Kidney tubule cell (primary cell): ENCODE data around the gene TOR4A.

ENCODE experiments used
- DNase-seq: peaks from one replicate; pipeline ENCODE4 v3.0.0-alpha.2; 2018; ENCODE audit warnings: low spot score

The TOR4A gene

DNA sequence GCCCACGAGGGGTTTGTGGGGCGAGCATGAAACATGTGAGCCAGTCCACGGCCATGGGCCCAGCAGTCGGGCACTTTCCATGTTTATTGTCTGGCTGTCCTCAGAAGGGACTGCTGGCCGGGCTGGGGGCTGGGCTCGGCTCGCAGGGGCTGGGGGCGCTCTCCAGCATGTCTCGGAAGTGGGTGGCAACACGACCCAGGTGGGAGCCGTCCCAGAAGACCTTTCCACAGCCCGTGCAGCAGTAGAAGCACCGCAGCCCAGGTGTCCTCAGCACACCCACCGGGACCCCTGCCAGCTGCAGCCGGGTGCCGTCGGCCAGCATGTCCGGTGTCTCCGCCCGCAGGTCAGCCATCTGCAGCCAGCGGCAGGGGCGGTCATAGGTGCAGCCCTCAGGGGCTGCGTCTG, 29.3 kb downstream of the TOR4A start:
- no peak for DNase-seq

DNA sequence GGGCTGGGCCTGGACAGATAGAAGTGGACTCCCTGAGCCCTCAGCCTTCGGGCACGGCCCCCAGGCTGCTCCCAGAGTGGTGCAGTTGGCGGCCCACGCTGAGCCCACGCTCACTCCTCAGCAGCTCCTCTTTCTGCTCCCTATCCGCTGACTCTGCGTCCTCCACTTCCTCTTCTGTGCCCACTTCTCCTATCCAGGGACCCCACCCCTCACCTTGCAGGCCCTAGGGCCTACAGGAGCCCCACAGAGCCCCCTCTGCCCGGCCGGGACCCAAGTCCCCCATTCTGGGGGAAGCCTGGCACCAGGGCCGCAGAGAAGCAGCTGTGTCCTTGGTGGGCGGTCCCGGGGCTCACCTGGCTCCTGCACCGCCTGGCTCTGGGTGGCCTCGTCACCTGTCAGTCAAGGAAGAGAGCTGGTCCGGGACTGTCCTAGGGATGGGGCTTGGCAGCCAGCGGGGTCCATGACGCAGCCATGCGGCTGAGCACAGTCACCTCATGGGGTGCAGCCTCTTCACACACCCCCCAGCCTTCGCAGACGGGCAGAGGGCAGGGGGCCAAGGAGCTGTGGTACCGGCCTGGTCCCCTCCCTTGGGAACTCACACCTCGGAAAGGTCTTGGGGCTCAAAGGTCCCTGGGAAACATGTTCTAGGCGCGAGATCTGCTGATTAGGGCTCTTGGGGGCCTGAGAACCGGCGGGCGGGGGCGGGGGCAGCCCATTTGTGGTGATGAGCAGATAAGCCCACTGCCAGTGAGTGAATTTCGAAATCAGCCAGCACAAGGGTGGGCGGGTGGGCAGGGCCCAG, 29.9 kb downstream of the TOR4A start:
- DNase-seq, result no peak

DNA sequence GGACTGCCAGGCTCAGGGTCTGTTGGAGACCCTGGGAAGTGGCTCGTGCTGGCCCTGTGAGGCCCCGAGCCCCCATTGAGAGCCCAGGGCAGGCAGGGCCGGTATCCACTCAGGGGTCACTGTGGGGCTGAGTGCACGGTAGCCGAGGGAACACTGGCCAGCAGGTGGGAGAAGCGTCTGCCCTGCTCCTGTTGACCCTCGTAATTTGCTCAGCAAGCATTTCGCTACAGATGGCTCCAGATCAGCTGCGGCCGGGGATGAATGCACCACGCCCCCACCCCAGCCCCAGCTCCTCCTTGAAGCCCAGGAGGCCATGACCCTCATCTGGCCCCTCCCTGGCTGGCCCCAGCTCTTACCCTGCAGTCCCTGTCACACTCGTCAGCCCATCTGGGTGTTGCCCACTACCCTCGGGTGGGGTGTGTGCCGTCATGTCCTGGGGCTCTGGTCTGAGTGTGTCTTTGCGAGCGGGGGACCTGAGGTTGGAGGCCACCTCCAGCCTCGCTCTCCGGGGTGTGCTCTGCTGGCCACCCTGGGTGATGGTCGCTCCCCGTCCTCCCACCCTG, 30.6 kb downstream of the TOR4A start:
- DNase-seq, result no peak

DNA sequence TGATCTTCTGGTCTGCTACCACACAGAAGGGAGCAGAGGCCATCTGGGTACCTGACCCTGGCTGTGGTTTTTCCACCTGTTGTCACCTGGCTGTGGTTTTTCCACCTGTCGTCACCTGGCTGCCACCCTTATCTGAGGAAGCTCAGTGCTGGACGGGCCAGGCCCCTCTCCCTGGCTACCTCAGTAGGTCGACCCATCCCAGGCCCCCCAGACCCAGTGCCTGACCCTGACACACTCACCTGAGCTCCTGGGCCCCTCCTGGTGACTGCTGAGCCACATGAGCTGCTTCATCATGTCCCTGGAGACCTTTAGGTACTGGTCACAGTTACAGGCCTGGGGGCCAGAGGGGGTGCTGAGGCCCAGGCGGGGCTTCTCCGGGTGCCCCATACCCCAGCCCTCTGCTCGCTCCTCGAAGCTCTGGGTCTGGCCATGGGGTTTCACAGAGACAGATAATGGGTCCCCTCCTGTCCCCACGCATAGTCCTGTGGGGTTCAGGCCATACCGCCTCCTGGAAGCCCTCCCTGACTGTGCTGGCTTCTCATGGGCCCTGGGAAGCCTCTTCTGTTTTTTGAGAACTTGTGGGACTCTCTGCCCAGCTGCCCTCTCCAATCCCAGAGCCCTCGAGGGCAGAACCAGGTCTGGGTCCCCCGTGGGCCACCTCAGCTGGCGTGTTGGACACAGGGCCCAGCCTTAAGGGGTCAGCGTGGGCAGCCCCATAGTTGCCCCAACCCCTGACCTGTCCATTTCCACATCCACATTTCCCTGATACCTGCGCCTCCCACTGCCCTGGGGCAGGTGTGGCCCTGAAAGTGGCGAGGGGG, 32.1 kb downstream of the TOR4A start:
- DNase-seq, result no peak

DNA sequence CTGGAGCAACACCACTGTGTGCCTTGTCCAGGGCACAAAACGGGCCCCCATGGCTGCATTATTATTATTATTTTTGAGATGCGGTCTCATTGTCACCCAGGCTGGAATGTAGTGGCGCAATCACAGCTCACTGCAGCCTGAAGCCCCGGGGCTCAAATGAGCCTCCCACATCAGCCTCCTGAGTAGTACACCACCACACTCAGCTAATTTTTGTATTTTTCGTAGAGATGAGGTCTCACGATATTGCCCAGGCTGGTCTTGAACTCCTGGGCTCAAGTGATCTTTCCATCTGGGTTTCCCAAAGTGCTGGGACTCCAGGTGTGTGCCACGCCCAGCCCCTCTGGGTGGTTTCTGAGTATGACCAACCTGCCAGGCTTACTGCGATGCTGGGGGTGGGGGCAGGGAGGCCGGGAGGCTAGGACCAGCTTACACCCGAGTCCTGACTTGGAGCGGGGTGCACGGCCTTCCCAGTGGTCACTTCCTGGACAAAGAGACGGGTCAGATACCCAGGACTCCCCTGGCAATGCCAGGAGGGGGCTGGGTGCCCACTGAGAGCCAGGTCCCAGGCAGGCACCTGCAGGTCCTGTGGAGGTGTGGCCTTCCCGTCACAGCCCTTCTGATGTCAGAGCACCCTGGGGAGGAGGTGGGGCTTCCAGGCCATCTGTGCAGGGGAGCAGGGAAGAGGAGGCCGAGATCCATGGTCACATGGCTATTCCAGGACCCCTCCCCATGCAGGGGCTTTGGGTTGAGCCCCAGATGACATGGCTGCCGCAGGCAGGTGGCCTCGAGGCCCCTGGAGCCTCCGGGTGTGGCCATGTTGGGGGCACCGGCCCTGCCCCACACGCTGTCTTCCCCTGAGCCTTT, 32.9 kb downstream of the TOR4A start:
- DNase-seq, result no peak

DNA sequence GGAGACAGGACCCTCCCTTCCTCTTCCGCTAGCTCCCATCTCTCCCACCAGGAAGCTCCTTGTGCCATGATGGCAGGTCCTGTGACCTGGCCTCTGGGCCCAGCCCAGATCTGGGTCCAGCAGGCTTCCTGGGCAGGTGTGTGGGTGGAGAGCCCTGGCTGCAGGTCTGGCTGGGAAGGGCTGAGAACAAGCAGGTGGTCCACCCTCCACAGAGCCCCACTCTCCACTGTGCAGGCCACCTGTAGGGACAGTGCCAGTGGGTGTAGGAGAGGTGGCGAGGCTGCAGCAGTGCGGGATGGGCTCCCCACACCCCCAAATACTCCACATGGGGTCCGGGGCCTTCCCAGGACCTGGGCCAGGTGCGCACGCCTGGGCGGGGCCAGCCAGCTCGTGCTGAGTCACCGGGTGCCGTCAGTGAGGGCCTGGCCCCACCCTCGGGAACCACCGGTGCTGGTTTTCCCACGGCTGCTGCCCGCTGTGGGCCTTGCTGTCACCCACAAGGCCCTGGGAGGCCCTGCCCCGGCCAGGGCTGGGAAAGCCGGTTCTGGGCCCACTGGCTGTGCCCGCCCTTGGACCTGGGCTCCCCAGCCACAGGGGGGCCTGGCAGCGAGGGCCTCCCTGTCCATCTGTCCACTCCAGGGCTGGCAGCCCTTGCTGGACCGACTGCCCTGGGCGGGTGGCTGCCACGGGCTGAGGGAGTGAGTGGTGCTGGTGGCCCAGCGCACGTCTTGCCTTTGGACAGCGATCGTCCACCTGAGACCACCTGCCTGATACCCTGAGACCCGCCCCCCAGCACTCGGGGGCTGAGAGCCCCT, 33.9 kb downstream of the TOR4A start:
- peak; percentile 66 for DNase-seq

DNA sequence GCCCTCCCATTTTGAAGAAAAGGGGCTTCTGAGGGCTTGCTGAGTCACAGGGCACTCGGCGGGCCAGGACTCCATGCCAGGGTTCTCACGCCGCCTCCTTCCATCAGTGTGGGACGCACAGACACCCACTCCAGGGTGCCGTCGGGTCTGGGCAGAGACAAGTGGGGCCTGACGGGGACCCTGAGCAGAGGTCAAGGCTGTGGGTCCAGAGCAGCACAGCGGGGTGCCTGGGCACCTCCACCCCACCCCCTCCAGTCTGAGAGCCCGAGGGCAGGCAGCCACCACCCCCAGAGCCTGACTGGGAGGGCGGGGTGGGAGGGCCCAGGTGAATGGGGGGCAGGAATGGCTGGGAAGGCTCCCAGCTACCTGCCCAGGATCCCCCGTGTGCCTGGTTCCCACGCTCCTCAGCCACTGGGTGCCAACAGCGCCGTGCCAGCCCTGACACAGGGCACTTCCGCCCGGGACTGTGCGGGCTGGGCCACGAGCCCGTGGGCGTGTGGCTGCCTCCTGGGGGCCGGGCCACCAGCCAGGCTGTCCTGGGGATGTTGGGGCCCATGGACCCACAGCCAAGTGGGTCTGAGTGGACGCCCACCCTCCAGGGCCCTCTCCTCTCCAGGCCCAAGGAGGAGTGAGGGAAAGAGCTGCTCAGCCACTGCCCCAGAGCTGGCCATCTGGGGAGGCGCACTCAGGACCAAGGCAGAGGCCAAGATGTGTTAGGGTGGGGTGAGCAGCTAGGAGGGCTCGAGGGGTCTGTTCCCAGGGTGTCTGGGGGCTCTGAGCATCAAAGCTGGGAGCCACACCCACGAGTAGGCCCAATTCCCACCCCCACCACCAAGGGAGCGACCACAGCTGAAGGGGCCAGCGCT, 34.7 kb downstream of the TOR4A start:
- no peak for DNase-seq

DNA sequence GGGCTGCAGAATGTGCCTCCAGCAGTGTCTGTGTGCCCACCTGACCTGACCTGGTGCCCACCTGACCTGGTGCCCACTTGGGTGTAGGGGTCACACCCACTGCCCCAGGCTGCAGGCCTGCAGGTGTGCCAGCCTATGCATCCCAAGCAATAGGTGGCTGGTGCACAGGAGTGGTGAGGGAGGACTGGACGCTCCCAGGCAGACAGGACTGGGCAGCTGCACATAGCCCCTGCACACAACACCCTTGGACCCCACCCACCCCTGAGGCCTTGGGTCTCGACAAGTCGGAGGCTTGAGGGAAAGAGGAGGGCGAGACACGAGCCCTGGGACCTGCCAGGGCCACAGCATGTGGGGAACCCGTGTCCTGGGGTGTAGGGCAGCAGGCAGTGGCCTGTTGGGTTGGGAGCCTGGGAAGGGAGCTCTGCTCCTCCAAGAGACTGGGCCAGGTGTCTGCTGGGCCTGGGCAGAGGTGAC, 35.4 kb downstream of the TOR4A start:
- DNase-seq, result no peak

DNA sequence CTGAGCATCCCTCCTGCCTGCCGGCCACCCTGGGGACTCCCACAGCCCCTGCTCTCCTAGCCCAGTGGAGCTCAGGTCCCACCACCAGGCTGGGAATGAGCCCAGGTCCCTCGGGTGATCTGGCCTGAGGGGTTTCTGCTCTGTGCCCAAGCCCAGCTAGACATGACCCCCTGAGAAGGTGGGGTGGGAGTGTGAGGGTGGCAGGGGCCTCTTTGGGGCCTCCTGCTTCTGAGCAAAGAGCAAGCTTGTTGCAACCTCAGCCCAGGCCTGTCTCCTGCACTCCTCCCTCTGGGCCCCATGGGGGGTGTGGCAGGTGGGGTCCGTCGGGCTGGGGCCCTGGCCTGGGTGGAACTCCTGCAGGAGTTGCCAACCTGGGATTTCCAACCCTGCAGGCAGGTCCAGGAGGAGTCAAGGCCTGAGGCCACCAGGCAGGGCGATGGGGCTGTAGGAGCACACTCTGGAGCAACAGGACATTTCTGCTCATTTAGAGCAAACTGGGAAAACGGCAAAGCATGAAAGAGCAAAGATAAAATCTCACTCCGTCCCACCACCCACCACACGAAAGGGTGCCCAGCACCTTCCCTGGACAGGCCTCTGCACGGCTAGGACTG, 35.9 kb downstream of the TOR4A start:
- no peak for DNase-seq

DNA sequence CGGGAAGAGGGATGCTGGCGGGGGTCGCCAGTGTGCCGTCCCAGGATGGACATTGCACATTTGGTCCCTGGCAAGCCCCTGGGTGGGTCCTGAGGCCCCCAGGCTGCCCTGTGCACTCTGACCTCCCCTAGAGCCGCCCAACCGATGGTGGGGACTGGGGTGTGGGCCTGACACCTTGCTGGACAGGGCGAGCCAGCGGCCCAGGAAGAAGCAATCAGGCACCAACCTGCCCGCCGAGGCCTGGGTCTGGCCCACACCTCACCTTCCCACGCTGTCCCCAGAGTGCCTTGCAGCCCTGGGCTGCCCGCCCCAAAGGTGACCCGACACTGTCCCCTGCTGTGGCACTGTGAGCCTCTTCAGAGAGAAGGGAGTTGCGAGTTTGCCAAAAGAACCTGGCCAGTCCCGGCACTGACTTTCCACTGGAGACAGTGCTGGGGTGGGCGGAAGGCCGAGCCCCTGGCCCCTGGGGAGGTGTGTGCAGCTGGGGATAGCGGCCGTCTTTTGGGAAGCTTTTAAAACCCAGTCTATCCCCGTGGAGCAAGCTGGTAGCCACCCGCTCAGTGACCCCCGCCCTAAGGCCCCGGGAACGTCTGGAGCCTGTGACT, 36.5 kb downstream of the TOR4A start:
- no peak for DNase-seq

DNA sequence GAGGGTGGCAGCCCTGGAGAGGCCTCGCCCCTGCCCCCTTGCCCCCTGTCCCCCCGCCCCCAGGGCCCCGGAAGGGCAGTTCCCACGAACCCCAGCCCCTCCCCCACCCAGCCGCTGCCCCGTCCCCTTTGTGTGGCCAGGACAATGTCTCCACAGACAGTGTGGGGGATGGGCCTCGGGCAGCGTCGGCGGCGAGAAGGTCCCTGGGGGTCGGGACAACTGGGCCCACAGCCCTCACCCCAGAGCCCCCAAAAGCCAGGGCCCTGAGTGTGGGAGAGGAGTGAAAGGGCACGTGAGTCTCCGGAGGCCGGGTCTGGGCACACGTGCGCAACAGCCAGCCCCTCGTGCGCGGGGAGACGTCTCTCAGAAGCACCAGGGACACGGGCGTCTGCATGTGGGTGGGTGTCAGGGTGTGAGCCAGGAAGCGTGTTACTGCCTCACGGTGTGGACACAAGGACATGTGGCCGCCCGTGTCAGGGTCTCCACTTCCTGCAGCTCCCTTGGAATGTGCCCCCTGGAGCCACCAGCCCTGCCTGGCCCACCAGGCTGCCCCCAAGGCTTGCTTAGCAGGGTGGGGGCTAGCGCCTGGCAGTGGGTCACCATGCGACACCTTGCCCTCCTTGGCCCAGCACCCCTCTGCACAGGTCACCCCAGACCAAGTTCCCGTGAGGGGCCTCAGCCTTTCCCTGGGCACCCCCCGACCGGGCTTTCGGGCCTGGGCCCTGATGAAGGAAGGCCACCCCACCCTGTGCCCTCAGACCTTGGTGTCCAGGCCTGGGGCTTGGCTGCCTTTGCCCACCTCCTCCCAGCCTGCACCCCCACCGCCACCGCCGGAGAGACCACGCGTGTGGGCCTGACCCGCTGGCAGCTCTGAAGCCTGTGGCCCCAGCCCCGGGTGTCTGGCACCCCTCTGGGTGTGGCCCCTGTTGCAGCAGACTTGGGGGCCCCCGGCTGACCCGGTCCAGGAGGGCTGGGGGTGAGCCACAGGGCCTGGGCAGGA, 37.3 kb downstream of the TOR4A start:
- no peak for DNase-seq

DNA sequence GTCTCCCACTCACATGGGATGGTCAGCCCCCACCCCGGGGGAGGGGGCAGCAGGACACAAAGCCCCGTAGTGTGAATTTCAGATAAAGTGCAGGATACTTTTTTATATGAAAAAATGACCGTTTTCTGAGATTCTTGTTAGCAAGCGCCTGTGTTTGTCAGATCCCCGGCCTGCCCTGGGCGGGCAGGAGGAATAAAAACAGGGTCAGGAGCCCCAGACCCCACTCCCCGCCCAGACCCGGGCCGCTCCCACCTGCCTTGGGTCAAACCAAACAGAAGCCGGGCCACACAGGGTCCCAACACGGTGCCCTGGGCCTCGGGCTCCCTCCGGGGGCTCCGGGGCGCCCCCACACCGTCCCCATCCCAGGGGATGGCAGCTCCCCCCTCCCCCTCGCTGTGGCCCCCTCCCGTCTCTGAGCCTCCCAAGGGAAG, 38.1 kb downstream of the TOR4A start:
- DNase-seq, result no peak

DNA sequence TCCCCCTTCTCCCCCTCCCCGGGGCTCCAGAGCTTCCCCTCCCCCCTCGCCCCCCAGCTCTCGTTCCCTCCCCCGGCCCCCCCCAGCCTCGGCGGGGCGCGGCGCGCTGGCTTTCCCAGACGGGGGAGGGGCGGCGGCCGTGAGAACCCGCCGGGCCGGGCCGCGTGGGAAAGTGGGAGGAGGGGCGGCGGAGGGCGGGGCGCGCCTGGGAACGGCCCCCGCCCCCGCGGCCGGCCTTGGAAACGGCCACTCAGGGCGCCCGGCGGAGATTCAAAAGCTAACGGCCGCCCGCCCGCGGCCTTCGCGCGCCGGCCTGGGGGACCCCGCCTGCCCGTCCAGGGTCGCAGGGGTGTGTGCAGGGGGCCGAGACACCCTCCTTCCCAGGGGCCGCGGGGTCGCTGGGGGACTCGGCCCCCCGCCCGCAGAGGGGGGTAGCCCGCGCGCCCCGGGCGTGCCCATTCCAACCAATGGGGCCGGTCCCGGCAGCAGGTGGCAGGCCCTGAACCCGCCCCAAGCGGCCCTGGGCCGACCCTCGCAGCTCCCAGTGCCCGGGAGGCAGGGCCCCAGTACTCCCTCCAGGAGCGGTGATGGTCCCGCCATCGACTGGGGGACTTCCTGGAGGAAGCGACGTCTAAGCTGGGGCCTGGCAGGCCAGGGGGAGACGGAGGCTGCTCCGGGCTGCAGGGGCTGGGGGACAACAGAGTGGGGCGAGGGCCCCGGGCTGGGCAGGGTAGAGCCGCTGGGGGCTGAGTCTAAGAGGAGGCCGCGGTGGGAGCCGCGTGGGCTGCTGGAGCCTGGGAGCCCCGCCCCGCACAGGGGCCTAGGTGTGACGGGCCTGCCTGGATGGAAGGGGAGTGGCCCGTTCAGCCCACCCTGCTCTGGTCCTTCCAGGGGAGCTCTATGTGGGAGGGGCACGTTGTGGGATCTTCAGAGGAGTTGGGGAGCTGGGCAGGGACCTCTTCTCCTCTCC, 38.8 kb downstream of the TOR4A start:
- DNase-seq, result no peak

DNA sequence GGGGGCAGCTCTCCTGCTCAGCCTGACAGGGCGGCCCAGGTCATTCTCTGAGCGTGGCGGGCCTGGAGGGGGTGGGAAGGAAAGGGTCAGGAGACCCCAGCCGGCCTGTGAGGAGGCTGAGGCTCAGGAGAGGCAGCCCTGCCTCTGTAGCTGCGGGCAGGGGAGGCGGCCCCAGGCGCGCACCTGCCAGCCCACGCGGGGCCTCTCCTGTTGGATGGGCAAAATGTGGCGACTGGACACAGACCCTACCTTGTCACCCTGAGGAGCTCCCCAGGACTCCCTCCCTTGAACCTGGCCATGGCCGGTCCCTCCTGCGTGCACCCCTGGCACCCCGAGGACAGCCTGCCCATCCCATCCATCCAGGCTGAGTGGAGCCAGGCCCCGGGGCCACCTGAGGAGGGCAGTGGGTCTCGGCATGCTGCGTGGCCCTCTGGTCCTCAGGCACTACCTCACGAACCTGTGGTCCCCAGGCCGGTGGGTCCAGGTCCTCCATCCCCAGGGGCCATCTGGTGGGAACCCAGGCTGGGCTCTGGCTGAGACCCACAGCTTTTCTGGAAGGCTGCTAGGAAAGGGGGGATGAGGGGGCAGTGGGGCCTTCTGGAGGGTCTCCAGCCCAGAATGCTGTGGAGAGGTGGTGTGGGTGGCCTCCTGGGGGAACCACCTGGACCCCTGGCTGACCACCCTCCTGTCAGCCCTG, 39.6 kb downstream of the TOR4A start:
- DNase-seq, result no peak

DNA sequence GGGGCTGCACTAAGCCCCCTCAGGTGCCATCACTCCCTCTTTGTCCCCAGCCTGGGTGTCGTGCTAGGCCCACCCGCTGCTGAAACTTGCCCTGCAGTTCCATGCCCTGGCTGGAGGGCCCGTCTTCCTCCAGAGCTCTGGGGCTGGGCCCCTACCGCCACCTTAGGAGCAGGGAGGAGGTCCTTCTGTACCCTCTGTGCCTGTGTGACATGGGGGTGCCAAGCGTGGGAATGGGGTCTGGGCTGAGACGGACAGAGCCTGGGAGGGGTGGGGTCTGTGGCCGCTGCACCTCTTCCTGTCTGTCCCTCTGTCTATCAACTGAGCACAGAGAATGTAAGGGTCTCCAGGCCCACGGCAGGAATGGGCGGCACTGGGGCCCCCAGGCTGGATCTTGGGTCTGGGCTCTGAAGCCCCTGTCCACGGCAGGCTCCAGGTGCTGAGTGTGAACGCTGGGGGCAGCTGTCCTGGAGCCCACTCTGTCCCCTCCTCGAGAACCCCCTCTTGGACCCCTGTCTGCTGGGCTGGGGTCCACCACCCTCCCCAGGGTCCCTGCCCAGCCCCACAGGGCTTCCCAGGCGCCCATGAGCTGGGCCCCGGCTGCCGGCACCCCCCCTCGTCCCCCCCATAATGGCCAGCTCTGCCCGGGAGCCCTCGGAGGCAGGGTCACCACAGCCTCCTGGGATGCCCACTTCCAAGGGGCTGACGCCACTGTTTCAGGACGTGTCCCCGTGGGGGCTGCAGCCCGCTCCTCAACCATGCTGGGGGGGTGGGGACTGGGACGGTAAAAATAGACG, 40.4 kb downstream of the TOR4A start:
- no peak for DNase-seq
